ENCODE measurements around the gene APLN.

DNA sequence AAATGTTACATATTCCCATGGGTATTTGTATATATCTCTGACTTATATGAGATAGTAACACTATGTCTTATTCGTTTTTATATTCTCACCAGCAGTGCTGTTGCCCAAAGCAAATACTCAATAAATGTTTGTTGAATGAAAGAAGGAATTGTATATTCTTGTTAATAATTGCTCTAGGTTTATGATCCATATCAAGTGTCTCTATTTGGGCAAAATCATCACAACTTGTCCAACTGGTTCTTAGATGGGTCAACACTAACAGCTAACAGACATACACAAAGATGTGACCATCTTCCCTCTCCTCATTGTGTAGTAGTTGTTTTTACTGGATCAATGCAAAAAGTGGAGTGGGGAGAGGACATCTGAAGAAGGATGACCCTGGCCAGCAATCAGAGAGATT, 6.6 kb upstream of the APLN start:
- TF ChIP-seq EZH2 (IDR thresholded peaks at IDR 0.05; ENCODE audit: borderline replicate concordance, insufficient read depth, low read length, poor library complexity, severe bottlenecking) (no peak), CTCF (IDR thresholded peaks at IDR 0.05; ENCODE audit: poor library complexity, severe bottlenecking) (no peak), EP300 (conservative IDR thresholded peaks at IDR 0.05; ENCODE audit: poor library complexity, severe bottlenecking) (no peak), REST (IDR thresholded peaks at IDR 0.05; ENCODE audit: borderline replicate concordance) (no peak), POLR2AphosphoS5 (IDR thresholded peaks at IDR 0.05) (no peak)

Data from neural cell (in vitro differentiated cells).